ENCODE data around the gene ARHGEF4. TPM values are rescaled to one million over a fixed set of nuclear protein-coding genes. Genes with fewer than 3 reads are reported as not detected.

Gene ARHGEF4
- total RNA-seq, 1 donor from 2014 or later, result 4.8 TPM

DNA sequence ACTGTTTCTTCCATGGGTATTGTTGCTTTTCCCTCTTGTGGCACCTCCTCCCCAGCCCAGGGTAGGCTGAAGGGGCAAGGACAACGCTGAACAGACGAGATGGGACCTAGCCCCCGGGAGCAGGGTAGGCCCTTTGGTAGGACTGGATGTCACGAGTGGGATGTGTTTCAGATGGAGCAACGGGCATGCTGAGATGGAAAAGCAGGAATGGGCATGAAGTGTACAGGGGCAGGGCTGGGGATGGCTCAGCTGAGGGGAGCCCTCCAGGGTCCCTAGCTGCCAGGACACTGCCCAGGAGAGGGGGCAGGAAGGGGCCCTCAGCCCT, 33.4 kb downstream of the ARHGEF4 start:
- peaks cover 6% of the 10 kb centered on the region for H3K4me1 Mint-ChIP-seq (ENCODE audit: low read depth, unreplicated experiment)
- no peak overlapping the region for H3K4me3 Mint-ChIP-seq (ENCODE audit: unreplicated experiment)
- Histone ChIP-seq H3K79me2 (ENCODE audit: insufficient read depth, low read length) (no peaks in the 10 kb centered on the region), H3K4me2 (ENCODE audit: low read length) (no peak overlapping the region), H3K27ac (ENCODE audit: low read depth, low read length) (no peak overlapping the region), H3K36me3 (ENCODE audit: insufficient read depth, low read length) (no peaks in the 10 kb centered on the region), H3K4me3 (ENCODE audit: insufficient read depth, low read depth, low read length) (no peak overlapping the region), H3K27me3 (ENCODE audit: insufficient read depth, low read length) (peaks cover 27% of the 10 kb centered on the region), H4K20me1 (ENCODE audit: insufficient read depth, low read length) (no peaks in the 10 kb centered on the region), H3K4me1 (ENCODE audit: insufficient read depth, low read length) (no peaks in the 10 kb centered on the region), H3K9me3 (ENCODE audit: insufficient read depth, low read depth, low read length) (no peaks in the 10 kb centered on the region), H2AFZ (ENCODE audit: low read depth, low read length) (no peak overlapping the region), H3K9ac (ENCODE audit: low read length) (no peak overlapping the region)
- no peak for DNase-seq (ENCODE audit: low read depth)
- no peaks in the 10 kb centered on the region for H3K36me3 Mint-ChIP-seq (ENCODE audit: low read depth, unreplicated experiment)
- FAIRE-seq, result no peak
- no peak overlapping the region for H3K27ac Mint-ChIP-seq (ENCODE audit: unreplicated experiment)
- TF ChIP-seq EZH2 (IDR thresholded peaks at IDR 0.05; ENCODE audit: insufficient read depth, low read length), result no peak
- TF ChIP-seq, protein P1, sequence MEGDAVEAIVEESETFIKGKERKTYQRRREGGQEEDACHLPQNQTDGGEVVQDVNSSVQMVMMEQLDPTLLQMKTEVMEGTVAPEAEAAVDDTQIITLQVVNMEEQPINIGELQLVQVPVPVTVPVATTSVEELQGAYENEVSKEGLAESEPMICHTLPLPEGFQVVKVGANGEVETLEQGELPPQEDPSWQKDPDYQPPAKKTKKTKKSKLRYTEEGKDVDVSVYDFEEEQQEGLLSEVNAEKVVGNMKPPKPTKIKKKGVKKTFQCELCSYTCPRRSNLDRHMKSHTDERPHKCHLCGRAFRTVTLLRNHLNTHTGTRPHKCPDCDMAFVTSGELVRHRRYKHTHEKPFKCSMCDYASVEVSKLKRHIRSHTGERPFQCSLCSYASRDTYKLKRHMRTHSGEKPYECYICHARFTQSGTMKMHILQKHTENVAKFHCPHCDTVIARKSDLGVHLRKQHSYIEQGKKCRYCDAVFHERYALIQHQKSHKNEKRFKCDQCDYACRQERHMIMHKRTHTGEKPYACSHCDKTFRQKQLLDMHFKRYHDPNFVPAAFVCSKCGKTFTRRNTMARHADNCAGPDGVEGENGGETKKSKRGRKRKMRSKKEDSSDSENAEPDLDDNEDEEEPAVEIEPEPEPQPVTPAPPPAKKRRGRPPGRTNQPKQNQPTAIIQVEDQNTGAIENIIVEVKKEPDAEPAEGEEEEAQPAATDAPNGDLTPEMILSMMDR (IDR thresholded peaks at IDR 0.05; ENCODE audit: insufficient read depth, low read depth, low read length), result no peak
- peaks cover 6% of the 10 kb centered on the region for H3K9me3 Mint-ChIP-seq (ENCODE audit: unreplicated experiment)
- H3K27me3 Mint-ChIP-seq (ENCODE audit: low read depth, unreplicated experiment), result peaks cover 32% of the 10 kb centered on the region

DNA sequence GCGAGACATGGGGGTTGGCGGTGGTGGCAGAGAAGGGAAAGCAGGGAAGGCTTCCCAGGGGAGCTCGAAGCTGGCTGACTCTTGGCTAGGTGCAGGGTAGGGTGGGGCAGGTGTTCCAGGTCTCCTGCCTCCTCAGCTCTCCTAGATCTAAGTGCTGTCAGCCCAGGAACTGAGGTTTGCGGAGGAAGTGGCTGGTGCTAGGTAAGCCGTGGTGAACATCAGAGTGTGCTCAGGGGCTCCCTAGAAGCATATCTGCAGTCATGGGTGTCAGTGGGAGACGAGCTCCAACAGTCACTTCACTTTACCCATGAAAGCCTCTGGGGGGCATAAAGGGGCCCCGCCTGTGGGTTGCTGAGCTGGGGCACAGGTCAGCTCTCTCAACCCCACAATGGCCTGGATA, 34.1 kb downstream of the ARHGEF4 start:
- H3K27ac Mint-ChIP-seq (ENCODE audit: unreplicated experiment), result no peak overlapping the region
- H3K4me1 Mint-ChIP-seq (ENCODE audit: low read depth, unreplicated experiment), result peaks cover 2% of the 10 kb centered on the region
- H3K79me2 ChIP-seq (ENCODE audit: insufficient read depth, low read length), result no peaks in the 10 kb centered on the region
- H3K27me3 Mint-ChIP-seq (ENCODE audit: low read depth, unreplicated experiment), result peaks cover 29% of the 10 kb centered on the region
- peaks cover 29% of the 10 kb centered on the region for H3K27me3 ChIP-seq (ENCODE audit: insufficient read depth, low read length)
- no peaks in the 10 kb centered on the region for H3K4me1 ChIP-seq (ENCODE audit: insufficient read depth, low read length)
- H3K9ac ChIP-seq (ENCODE audit: low read length), result no peak overlapping the region
- no peak overlapping the region for H2AFZ ChIP-seq (ENCODE audit: low read depth, low read length)
- H3K27ac ChIP-seq (ENCODE audit: low read depth, low read length), result no peak overlapping the region
- TF ChIP-seq EZH2 (IDR thresholded peaks at IDR 0.05; ENCODE audit: insufficient read depth, low read length), result no peak
- TF ChIP-seq, protein P1 (IDR thresholded peaks at IDR 0.05; ENCODE audit: insufficient read depth, low read depth, low read length), result no peak
- H3K9me3 Mint-ChIP-seq (ENCODE audit: unreplicated experiment), result peaks cover 12% of the 10 kb centered on the region
- DNase-seq (ENCODE audit: low read depth) (no peak), FAIRE-seq (no peak)
- H4K20me1 ChIP-seq (ENCODE audit: insufficient read depth, low read length), result no peaks in the 10 kb centered on the region
- no peak overlapping the region for H3K4me3 Mint-ChIP-seq (ENCODE audit: unreplicated experiment)
- H3K9me3 ChIP-seq (ENCODE audit: insufficient read depth, low read depth, low read length), result no peaks in the 10 kb centered on the region
- H3K36me3 ChIP-seq (ENCODE audit: insufficient read depth, low read length), result no peaks in the 10 kb centered on the region
- no peaks in the 10 kb centered on the region for H3K36me3 Mint-ChIP-seq (ENCODE audit: low read depth, unreplicated experiment)
- no peak overlapping the region for H3K4me2 ChIP-seq (ENCODE audit: low read length)
- no peak overlapping the region for H3K4me3 ChIP-seq (ENCODE audit: insufficient read depth, low read depth, low read length)

DNA sequence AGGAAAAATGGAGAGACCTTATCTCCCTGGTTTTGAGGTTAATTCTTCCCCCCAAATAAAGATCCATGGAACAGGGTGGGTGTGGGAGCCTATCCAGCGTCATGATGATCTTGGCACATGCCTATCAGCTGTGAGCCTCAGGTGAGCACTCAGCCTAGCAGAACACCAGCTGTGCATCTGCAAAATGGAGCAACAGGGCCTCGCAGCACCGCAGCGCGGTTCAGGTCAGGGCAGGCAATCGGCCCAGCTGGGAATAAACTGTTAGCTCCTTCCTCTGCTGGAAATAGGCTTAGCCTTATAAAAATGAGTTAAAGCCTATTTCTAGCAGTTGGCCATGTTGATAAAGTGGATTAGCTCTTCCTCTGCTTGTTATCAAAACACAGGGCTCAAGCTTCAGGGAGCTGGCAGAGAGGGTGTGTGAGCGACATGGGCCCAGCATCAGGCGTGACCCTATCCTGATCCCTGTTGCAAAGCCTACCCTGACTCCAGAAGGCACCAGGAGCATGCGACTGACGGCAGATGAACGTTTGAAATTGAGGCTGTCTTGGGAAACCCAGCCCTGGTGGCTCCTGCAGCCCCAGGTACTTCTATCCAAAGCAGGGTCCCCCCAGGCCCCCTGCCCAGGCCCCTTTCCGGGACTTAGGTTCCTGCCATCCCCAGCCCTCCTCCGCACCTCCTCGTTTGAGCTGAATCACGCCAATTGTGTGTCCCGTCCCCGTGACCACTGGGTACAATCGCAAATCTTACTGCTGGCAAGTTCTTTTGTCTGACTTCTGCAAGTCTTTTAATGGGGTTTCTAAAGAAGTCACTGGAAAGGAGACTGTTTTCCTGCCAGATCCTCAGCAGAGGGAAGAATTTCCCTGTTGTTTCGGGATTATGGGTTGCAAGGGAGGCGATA, 35.4 kb downstream of the ARHGEF4 start:
- Histone ChIP-seq H4K20me1 (ENCODE audit: insufficient read depth, low read length) (no peaks in the 10 kb centered on the region), H3K36me3 (ENCODE audit: insufficient read depth, low read length) (no peaks in the 10 kb centered on the region), H3K4me1 (ENCODE audit: insufficient read depth, low read length) (no peaks in the 10 kb centered on the region), H3K4me3 (ENCODE audit: insufficient read depth, low read depth, low read length) (no peak overlapping the region), H3K9ac (ENCODE audit: low read length) (no peak overlapping the region), H3K27me3 (ENCODE audit: insufficient read depth, low read length) (peaks cover 29% of the 10 kb centered on the region), H3K4me2 (ENCODE audit: low read length) (no peak overlapping the region), H3K27ac (ENCODE audit: low read depth, low read length) (no peak overlapping the region), H3K9me3 (ENCODE audit: insufficient read depth, low read depth, low read length) (no peaks in the 10 kb centered on the region), H2AFZ (ENCODE audit: low read depth, low read length) (no peak overlapping the region), H3K79me2 (ENCODE audit: insufficient read depth, low read length) (no peaks in the 10 kb centered on the region)
- no peak for TF ChIP-seq EZH2 (IDR thresholded peaks at IDR 0.05; ENCODE audit: insufficient read depth, low read length)
- TF ChIP-seq, protein P1 (IDR thresholded peaks at IDR 0.05; ENCODE audit: insufficient read depth, low read depth, low read length), result no peak
- no peak for FAIRE-seq
- no peak overlapping the region for H3K4me3 Mint-ChIP-seq (ENCODE audit: unreplicated experiment)
- DNase-seq (ENCODE audit: low read depth), result no peak
- H3K4me1 Mint-ChIP-seq (ENCODE audit: low read depth, unreplicated experiment), result peaks cover 2% of the 10 kb centered on the region
- H3K9me3 Mint-ChIP-seq (ENCODE audit: unreplicated experiment), result peaks cover 13% of the 10 kb centered on the region
- no peaks in the 10 kb centered on the region for H3K36me3 Mint-ChIP-seq (ENCODE audit: low read depth, unreplicated experiment)
- H3K27ac Mint-ChIP-seq (ENCODE audit: unreplicated experiment), result peak overlapping the region; percentile 58
- peaks cover 28% of the 10 kb centered on the region for H3K27me3 Mint-ChIP-seq (ENCODE audit: low read depth, unreplicated experiment)

Measured in astrocyte (in vitro differentiated cells and primary cell).